DMS114 treated with DMSO at 0.1 percent for 48 hours (cell line): Measurements from ENCODE around the gene RASL10B.
"Not testable (repeated sequence)": the region's sequence is repeated elsewhere in the genome, so short reads cannot be mapped to it uniquely, and the experiment has no call there.

Source experiments
- DNase-seq: peaks from one replicate; lab custom pipeline; 2025; ENCODE audit not compliant: unreplicated experiment; lab: John Stamatoyannopoulos, UW

RASL10B gene

DNA sequence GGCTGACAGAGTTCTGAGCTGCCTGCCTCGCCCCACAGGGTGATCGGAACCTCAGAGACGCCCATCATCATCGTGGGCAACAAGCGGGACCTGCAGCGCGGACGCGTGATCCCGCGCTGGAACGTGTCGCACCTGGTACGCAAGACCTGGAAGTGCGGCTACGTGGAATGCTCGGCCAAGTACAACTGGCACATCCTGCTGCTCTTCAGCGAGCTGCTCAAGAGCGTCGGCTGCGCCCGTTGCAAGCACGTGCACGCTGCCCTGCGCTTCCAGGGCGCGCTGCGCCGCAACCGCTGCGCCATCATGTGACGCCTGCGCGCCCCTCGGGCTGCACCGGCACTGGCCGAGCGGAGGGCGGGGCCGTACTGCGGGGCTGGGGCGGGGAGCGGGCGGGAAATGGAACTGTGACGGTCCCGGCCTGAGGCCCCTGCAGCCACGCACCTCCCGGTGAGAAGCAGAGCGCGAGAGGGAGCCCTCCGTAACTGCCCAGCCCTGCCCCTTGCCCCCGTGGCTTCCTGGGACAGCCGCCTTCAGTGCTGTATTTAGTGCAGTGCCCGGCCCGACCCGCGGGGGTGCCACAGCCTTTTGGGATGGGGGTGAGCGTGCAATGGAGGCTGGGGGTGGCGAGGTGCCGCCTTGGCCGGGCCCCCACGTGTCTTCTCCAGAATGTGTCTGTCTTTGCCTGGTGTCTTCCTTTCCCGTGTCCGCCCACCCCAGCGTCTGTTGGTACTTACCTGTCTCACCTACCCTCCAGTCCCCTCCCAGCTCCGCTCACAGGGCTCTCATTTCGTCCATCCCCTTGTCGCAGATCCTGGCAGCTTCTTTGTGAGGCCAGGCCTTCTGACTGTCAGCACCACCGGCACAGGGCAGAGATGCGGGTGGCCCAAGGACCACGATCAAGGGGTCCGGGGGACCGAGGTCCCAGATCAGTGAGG, 9.8 kb downstream of the RASL10B start:
- no peak for DNase-seq

DNA sequence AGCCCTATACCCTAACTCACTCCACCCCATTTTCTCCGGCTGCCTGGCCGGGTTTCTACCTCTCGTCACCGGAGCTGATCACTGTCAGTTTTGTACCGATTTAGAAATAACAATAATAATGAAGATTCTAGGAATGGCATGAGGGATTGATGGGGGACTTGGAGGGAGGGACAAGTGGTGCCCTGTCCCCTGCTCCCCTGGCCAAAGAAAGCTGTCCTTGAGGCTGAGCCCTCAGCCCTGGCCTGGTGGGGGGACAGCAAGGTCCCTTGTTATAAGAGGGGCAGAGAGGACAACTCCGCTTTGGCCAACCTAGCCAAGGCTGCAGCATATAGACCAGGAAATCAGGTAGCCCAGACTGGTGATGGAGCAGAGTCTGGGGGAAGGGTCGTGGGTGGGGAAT, 11.1 kb downstream of the RASL10B start:
- no peak for DNase-seq

DNA sequence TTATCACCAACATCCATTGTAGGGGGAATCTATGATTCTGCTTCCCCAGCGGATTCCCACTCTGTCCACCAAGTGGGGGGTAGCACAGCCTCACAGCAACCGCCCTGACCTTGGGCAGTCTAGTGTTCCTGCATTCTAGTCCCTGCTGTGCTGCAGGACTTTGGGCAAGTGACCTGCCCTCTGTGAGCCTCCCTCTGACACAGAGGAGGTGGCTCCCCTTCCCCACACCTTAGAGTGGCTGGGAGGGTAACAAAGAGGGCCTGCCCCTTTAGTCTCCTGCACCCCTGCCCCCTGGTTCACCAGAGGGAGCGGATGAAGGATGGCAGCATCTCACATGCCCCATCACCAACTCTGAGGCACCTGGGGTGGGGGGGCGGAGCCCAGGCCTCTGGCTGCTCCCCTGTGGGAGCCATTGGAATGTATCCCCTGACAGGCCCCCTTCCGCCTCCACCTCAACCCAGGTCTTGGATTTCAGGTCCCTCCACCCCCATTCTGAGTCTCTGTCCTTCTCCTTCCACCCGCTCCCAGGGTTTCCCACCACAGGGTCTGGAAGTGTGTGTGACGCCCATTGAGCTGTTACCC, 11.5 kb downstream of the RASL10B start:
- no peak for DNase-seq

DNA sequence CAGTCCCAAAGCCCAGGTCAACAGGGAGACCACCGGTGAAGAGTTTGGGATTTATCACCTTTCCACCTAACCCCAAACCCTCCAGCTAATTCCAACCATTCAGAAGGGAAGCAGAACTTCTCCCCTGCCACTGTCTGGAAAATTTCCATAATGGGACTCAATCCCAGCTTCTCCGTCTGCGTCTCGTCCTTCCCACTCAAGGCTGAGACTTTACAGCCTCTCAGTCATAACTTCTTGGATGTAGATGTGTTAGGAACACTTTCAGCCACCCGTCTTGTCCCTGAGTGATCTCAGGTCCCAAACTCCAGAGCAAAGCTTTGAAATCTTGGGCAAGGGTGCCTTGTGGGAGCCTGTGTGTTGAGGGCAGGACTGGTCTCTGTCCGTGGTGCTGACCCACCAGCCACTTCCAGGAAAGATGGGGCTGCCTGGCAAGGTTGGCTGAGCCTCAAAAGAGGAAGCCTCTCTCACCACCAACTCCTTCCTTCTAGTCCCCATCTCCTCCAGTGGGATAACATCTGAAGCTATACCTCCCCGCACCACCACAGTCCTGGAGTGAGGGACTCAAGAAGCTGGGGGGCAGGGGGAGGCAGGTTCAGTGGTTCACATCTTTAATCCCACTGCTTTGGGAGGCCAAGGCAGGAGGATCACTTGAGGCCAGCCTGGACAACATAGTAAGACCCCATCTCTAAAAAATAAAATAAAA, 12.3 kb downstream of the RASL10B start:
- no peak for DNase-seq

DNA sequence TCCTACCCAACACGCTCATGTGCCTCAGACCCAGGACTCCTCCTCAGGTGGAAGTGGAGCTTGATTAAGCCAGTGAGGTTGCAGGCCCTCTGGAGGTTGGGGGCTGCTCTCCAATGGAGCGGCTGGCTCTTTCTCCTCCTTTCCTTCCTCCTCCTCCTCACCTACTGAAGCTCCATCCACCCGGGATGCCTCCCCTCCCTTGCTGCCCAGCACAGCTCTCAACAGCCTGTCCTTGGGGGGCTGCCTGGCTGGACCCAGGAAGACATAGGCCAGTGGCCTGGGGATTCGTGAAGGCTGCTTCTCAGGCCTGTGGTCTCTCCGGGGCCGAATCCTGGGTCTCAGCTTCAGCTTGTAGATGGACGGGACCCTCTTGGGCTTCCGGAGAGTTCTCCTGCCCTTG, 13.4 kb downstream of the RASL10B start:
- DNase-seq: no peak

DNA sequence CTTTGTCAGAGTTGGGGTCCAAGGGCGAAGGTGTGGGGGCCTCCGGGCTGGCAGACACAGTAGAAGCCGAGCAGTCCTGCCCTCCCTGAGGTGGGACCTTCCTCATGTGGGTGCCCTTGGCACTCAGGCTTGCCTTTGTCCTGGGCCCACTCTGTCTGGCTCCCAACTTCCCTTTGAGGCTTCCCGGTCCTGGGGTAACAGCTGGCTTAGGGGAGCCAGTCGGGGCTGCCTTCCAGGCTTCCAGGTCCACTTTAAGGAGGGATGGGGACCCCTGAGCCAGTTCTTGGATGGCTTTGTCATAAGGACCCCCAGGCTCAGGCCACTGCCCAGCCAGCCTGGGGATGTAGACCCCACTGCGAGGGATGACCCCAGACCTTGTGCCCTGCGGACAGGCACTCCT, 13.8 kb downstream of the RASL10B start:
- no peak for DNase-seq

DNA sequence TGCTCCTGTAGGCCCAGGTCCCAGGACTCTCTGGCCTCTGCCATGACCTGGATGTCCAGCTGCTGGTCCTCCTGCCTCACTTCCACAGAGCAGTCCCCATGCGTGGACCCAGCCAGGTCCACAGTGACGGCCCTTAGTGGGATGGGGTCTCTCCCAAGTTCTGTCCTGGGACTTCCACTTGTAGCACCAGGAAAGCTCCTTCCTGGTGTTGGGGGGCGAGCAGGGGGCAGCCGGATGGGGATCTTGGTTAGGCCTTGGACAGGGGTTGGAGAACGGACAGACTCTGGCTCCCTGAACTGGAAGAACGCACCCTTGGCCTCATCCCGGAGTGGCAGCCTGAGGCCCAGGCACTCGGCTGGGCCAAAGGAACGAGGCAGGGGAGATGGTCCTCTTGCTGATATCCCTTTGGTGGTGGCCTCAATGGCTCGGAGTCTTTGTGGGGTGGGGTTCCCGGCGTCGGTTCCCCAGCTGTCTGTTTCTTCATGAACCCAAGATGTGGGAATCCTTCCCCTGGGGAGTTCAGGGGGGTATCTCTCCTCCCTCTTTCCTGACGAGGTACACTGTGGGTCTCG, 14.4 kb downstream of the RASL10B start:
- DNase-seq: no peak

DNA sequence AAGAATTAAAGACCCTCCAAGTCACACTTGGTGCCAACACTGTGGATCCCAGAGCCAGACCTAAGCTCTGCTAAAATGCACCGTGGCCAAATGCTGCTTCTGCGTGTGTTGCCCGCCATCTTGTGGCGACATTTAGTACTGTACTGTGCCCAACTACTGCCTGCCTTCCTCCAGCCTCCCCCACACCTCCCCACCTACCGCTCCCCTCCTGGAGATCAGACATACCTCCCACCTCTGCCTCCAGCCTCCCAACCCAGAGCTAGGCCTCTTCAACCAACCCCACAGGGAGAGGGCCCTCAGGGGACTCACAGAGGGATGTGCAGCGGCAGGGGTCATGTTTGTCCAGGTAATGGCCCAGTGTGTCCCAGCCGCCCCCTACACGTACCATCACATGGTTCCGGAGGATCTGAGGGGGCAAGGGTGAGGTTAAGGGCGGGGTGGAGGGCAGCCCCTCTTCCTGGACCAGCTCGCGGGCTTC, 16.1 kb downstream of the RASL10B start:
- DNase-seq: peak; percentile 68

DNA sequence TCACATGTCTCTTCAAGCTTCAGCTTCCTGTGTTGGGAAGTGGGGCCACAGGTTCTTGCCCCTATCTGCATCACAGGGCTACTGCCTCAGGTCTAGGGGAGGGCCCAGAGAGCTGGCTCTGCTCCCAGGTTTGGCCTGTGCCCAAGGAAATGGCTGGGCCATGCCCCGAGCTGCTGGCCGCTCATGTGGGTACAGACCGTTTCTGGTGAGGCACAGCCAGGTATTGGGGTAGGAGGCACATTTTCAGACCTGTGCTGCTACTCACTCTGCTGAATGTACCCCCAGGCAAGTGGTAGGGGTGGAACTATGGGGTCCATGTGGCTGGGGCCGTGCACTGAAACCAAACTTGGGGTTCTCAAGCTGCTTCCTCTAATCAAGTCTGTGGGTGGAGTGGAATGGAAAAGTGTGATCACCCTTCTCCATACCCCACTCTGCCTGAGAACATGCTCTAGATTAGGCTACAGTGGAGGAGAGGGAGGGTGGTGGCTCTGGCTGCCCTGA, 17.0 kb downstream of the RASL10B start:
- DNase-seq: no peak

DNA sequence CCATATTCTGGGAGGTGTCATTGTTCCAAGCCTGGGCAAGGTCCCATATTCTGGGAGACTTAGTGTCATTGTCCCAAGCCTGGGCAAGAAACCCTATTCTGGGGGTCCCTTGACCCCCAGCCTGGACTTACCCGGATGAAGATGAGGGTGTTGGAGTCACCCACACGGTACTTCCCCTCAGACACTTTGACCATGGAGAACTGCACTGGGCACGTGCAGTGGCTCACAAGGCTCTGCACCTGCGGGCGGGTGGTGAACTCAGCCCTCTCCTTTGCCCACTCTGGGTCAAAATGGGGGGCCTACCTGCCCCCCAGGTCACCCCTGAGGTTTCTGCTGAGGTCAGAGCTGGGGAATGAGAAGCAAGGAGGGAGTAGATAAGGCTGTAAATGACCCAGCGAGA, 17.5 kb downstream of the RASL10B start:
- no peak for DNase-seq

DNA sequence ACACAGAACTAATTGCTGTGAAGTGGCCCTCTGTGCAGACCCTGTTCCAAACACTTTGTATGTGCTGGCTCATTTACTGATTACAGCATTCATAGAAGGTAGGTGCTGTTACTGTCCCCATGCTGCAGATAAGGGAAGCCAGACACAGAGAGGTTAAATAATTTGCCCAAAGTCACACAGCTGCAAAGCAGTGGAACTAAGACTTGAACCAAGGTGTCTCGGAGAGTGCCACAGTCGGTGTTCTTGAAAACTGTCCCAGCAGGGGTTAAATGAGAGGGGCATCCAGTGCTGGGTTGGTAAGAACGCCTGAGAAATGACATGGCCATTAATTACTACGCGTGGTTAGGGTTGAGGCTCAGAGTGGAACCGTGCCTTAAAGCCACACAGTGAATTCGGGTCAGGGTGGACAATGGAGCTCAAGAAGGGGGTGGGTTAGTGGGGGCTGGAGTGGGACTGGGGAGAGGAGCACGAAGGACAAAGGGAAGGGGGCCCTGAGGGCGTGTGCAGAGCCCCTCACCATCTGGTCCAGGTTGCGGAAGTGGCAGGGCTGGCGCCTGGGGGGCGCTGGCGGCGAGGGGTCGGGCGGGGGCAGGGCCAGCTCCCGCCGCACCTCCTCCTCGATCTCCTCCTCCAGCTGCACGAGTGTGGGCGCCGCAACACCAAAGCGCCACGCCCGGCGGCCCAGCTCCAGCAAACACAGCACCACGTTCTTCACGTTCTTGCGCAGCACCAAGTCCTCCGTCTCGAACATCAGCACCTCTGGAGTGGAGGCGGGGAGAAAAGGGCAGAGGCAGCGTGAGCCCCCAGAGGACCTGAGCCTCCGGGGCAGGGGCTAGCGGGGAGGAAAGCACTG, 18.3 kb downstream of the RASL10B start:
- no peak for DNase-seq

DNA sequence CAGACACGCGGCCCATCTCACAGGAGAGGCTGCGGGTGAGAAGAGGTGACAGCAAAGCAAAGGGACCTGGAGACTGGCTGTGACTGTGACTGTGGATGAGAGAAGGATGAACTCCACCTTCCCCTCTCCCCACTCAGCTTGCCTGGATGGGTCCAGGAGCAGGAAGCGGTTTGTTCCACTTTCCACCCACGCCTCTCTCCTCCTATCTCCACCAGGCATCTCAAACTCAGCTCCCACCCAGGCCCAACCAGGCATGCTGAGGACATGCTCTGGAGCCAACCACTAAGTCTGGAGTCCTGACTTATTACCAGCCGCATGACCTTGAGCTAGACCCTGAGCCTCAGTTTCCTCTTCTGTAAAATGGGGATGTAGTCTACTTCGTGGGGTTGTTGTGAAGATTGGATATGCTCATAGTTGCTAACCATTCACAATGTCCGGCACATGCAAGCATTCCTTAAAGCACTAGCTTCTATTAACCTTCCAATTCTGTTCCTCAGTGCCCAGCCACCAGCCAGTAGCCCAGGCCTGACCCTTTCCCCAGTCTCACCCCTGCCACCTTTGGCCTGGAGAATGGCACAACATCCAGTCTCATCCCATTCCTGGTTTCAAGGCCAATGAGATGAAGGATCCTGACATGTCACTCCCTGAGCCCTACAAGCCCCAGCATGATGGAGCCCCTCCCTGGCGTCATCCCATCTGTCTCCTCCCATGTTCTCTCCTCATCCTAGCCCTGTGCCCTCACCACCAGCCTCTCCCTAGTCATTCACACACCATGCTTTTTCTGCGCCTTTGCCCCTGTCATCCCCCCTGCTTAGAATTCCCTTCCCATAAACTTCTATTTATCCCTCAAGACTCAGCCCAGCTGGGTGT, 19.3 kb downstream of the RASL10B start:
- DNase-seq: no peak

DNA sequence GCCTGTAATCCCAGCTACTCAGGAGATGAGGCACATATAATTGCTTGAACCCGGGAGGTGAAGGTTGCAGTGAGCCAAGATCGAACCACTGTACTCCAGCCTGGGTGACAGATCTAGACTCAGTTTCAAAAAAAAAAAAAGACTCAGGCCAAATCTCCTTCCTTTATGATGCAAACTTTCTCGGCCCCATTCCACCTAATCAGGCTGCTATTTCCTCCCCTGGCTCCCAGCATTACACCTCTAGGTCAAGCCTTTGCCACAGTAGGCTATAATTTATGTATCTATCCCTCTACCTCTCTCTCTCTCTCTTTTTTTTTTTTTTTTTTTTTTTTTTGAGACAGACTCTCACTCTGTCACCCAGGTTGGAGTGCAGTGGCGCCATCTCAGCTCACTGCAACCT, 20.1 kb downstream of the RASL10B start:
- not testable (repeated sequence) for DNase-seq

DNA sequence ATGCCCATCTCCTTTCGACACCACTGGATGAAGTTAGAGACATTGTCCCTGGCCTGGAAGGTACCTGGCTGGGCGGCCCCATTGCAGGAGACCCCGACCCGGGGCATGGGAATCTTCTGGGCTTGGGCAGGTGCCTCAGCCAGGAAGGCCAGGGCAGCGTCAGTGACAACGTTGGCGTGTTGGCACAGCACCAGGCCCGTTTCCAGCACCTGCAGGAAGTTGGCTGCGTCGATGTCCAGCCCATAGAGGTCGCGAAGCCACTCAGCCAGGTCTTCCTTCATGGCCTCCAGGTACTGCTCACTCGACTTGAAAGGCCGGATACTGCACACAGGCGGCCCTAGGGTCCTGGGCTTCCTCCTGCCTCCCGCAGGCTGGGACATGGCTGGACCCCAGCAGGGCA, 21.0 kb downstream of the RASL10B start:
- DNase-seq: no peak

DNA sequence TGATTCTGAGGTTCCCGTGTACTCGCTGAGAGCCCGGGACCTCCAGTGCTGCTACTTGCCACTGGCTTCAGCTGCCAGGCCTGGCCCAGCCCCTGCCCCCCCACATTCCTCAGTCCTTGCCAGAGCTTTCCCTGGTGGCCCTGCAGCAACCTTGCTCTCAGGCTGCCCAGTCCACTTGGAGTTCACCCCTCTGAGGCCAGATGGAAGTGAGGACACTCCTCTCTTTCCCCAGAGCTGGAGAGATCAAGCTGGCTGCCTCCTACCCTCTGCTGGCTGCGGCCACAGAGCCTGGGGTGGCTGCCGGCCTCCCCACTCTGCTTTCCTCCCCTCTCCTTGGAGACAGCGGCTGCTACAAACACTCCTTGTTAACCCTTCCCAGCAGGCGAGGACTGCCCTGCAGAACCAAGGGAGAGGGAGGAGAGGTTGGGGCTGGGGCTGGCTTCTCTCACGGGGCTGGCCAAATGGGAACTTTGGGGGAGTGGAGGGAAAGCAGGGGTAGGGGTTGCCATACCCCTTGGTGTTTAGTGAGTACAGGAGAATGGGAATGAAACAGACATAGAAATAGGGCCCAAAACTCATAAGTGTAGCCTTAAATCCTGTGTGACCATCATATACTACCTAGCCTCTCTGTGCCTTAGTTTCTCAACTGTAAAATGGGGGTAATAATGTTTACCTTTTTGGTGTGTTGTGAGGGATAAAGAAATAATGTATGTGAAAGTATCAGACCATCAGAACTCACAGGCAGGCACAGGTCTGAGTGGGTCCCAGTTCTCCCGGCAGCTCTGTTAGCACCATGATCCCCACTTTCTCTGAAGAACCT, 21.7 kb downstream of the RASL10B start, which contains the start of gene GAS2L2:
TSS of gene GAS2L2 (minus strand) at position 295 of the 820 bp plus-strand sequence. CDS start 389 bp downstream, outside the sequence.
- DNase-seq: no peak

DNA sequence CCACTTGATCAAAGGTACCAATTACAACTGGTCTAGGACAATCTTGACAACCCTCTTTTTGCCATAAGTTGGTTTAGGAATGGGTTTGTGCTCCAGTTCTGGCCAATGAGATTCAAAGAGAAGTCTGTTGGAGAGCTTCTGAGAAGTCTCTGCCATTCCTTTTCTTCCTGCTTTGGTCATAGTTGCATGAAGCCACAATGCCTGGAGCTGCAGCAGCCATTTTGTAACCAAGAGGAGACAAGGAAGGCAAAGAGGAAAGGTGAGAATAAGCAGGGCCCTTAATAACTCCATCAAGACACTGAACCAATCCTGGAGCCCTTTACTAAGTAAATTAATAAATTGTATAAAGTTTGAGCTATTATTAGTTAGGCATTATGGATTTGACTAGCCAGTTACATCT, 25.8 kb downstream of the RASL10B start:
- no peak for DNase-seq

DNA sequence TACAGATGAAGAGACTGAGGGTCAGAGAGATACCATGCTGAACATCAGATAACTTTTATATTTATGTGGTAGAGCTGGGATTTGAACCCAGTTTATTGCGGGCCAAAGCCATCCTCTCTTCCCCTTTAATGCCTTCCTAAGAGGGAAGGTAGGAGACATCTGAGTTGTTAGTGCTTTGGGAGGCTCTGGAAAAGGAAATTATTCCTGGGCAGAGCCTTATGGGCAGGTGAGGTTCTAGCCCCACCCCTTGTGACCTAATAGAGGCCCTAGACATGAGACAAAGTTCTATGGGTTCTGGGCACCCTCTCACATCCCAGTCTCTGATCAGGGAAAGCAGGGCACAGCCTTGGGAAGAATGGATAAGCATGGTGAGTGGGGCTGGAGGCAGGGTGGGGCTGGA, 29.1 kb downstream of the RASL10B start, which contains the start of gene C17orf50:
TSS of gene C17orf50 (plus strand) at position 301 of the 400 bp plus-strand sequence. CDS start at position 356, 55 bp downstream.
- DNase-seq: no peak

DNA sequence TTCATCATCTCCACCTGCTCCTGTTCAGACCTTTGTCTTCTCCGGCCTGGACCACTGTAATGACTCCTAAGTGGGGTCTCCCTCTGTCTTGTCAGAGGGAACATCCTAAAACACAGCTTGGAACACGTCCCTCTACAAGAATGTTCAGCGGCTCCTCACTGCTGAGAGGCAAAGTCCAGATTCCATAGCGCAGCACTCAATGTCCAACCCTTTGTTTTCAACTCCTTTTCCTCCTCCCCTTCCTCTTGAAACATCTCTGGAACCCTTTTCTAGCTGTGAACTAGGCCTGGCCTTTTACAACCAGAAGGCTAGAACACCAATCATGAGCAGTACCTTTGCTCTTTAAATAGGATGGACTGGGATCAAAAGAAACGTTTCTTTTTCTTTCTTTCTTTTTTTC, 30.2 kb downstream of the RASL10B start:
- no peak for DNase-seq
